HG03060 (cell line): ENCODE data around the gene GALNT16.
"Not testable (repeated sequence)": the region's sequence is repeated elsewhere in the genome, so short reads cannot be mapped to it uniquely, and the experiment has no call there.

Source experiments
- ATAC-seq: cut with Tn5 transposase; IDR thresholded peaks from one replicate; pipeline ENCODE4 v1.9.1; 2021; ENCODE audit warnings: low read depth, moderate number of reproducible peaks; ENCODE audit not compliant: unreplicated experiment

The GALNT16 gene

GRCh38 chr14:69357544-69358200 is 97.7 kb downstream of the GALNT16 start:
- no peak for ATAC-seq

DNA sequence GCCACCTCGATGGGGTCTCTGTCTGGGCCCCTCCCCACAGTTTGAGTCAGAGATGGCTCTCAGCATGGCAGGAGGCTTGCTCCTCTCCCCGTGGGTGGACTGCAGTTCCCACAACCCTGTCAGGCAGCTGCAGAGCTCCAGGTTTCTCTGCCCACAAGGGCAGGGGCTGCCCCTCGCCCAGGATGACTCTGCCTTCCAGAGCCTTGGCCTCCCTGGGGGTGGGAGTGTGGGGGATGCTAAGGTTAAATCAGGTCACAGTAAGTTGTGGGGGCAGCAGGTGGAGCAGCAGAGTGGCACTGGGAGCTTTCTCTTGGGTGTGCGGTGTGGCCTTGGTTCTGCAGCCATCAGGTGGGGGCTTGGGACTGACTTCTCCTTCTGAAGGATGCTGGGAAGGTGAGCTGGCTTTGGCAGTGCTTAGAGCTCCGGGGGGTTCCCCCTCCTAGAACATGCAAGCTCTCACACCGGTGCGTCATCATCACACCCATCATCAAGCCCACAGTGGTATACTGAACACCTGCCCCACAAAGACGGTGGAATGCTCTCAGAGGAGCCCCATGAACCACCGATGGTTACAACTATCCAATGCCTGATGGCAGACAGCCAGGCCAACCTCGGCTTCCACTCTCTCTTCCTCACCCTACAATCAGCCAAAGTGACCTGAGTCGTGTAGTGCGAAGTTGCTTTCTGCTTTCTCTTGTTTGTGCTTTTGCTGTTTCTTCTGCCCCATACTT is 98.4 kb downstream of the GALNT16 start:
- no peak for ATAC-seq

- ATAC-seq: no peak
Measured at GRCh38 chr14:69358966-69359365, 99.0 kb downstream of the GALNT16 start.

DNA sequence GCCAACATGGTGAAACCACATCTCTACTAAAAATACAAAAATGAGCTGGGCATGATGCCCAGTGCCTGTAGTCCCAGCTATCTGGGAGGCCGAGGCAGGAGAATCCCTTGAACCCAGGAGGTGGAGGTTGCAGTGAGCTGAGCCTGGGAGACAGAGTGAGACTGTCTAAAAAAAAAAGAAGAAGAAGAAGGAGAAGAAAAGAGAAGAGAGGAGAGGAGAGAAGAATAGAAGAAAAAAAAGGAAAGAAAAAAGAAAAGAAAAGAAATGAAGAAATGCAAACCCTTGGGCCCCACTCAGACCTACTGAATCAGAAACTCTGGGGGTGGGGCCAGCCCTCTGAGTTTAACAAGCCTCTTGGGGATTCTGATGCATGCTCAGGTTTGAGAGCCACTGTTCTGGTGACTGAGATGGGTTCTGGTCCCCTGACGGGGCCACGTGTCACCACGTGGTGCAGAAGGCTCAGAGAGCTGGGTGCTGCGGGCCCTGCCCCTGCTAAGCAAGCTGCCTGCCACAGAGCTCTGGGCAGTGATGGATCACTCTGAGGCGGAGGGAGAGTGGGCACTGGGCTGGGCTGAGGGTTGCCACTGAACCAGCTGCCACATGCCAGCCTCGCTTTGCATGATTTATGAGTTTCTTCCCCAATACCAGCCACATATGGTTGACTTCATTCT is 100.6 kb downstream of the GALNT16 start:
- ATAC-seq: no peak

DNA sequence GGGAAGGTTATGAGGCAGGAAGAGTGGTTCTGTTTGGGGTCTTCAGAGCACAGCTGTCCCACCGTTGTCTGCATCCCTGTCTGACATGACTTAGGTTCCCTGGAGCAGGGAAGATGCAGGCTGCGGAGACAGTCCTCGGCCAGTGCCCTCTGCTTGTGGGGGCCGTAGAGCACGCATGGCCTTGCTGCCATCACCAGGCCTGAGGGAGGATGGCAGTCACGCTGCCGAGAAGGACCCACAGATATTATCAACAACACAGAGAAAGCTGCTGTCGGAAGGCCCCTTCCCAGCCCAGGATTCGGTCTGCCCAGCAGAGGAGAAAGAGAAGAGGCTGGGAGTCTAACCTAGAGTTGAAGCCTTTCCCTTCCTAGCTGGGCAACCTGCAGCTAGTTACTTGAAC is 103.1 kb downstream of the GALNT16 start:
- no peak for ATAC-seq

- no peak for ATAC-seq
Measured at GRCh38 chr14:69363964-69364363, 104.0 kb downstream of the GALNT16 start.

DNA sequence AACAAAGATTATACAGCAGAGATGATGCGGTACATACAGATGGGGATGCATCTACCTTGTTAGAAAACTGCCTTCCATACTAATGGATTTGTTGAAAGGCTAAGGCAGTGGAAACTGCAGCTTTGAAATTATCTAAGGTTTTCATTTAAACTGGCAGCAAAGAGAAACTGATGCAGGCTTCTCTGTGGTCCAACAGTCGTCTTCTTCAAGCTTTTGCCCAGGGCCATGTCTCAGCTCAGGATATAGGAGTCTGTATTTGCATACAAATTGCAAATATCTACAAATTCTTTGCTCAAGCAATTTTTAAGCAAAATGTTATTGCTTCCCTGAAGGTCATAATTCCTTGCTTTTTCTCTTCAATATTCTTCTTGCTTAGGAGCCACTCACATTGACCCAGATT is 104.4 kb downstream of the GALNT16 start:
- ATAC-seq: no peak

DNA sequence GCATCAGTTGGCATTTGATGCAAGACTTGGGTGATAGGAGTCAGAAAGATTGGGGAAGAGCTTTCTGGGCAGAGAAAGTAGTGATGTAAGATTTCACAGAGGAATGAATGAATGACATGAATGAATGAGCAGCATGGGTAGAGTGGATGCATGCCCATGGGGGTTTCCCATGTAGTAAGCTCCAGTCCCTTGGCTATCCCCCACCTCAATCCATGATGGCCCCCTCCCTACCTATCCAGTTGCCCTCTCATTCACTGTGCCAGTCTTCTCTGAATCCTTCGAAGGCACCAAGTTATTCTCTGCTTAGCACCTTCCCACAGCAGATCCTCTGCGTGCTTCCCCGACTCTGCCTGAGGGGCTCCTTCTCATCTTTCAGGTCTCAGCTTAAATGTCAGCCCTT is 106.1 kb downstream of the GALNT16 start:
- ATAC-seq: no peak

DNA sequence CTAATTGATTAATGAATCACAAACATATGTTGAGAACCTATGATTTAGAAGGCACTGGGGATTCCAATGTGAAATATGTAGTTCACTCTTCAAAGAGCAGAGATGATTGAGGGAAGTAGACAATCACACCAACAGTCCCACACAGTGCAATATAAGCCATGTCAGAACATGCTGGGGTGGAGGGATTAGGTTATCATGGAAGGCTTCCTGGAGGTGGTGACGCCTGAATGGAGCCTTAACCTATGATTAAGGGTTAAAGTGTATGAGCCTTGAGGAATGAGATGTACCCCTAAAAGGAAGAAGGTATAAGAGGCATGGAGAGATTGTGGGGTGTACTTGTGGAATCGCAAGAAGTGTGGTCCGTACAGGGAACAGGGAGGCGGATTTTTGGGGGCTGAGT is 106.8 kb downstream of the GALNT16 start:
- ATAC-seq: no peak

DNA sequence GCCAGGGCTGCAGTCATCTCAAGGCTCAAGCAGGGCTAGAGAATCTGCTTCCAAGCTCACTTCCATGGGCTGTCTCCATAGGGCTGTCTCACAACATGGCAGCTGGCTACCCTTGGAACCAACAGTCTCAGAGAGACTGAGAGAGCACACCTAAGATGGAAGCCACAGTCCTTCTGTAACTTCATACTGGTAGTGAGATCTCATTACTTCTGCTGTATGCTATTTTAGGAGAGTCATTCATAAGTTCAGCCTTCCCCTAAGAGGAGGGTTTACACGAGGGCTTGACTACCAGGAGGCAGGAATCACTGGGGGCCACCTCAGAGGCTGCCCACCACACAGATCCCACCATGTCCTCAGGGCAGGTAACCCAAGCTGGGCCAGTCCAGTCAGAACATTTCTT is 108.4 kb downstream of the GALNT16 start:
- ATAC-seq: no peak

DNA sequence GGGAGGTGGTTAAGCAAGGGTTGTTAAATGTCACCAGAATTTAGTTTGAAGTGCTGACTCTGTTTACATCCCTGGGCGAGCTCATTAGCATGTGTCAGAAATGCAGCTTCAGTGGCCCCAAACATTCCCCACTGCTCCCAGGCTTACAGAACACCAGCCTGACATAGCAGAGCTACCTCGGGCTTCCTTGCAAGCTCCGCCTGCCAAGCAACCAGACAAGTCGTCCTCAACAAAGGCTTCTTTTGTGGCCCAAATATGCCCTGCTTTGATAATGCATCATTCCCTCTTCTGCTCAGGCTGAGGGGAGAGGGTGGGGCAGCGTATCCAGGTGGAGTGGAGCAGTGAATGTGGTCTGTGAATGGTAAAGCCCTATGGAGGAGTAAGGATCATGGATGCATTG is 110.1 kb downstream of the GALNT16 start:
- ATAC-seq: no peak

GRCh38 chr14:69372146-69372545 is 112.2 kb downstream of the GALNT16 start:
- ATAC-seq: no peak

- ATAC-seq: no peak
Measured at GRCh38 chr14:69373104-69373503, 113.1 kb downstream of the GALNT16 start.

DNA sequence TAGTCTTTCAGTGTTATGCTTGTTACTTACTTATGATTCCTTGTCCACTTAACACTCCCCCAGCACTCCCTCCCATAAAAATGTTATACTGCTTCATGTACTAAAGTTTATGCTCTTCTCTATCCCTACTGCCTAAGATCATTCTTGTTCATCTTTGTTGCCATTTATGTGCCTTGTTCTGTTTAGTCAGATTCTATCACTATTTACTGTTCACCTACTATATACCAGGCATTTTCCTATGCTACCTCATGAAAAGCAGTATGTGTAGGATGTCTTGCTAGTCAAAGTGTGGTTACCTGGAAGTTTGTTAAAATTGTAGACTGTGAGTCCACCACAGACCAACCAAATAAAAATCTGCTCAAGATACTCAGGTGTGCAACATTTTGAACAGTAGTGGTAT is 114.3 kb downstream of the GALNT16 start:
- no peak for ATAC-seq

DNA sequence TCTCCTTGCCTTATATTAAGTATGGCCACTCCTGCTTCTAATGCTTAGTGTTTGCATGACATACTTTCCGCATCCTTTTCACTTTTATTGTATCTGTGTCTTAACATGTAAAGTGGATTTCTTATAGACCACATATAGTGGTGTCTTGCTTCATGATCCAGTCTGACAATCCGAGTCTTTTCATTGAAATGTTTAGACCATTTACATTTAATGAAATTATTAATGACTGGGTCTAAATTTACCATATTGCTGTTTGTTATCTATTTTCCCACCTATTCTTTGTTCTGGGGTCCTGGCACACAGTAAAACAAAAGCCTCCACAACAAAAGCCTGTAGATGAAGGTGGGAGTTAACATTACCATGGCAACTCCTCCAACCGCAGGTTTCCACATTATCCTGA is 115.2 kb downstream of the GALNT16 start:
- no peak for ATAC-seq

GRCh38 chr14:69375722-69376121 is 115.8 kb downstream of the GALNT16 start:
- no peak for ATAC-seq

DNA sequence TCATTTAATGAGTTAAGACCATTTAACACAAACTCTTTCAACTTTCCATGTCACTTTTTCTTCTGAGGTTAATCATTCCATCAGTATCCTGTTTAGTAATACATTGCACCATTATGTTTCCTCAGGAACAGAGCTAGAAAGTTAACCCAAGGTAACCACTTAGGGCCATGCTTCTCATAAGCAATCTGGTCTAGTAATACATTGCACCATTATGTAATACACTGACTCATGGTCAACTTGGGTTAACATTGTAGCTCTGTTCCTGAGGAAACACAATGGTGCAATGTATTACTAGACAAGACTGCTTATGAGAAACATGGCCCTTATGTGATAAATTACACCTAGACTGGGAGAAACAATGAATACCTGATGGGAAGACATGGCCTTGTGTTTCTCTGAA is 116.5 kb downstream of the GALNT16 start:
- no peak for ATAC-seq

- no peak for ATAC-seq
Measured at GRCh38 chr14:69378274-69378673, 118.3 kb downstream of the GALNT16 start.

GRCh38 chr14:69387311-69387710 is 127.4 kb downstream of the GALNT16 start:
- ATAC-seq: no peak

- not testable (repeated sequence) for ATAC-seq
Measured at GRCh38 chr14:69391400-69391799, 131.4 kb downstream of the GALNT16 start.

- no peak for ATAC-seq
Measured at GRCh38 chr14:69392481-69392880, 132.5 kb downstream of the GALNT16 start.

DNA sequence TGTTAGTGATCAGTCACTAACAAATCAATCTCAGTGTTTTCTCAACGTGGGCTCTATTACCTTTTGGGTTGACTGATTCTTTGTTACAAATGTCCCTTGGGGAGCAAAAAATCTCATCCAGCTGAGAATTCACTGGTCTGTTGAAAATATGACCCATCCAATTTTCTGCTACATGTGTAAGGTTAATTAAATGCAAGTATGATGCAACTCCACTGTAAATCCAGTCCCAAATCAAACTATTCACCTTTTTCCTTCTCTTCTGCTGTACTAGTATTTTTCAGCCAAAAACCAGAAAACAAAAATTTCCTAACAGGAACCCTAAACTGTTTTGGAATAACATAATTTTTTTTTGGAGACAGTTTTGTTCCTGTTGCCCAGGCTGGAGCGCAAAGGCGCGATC is 136.0 kb downstream of the GALNT16 start:
- ATAC-seq: no peak
